Upper lobe of right lung (tissue), 1 donor: ENCODE measurements around the gene FBF1. TPM values are rescaled to one million over a fixed set of nuclear protein-coding genes. Genes with fewer than 3 reads are reported as not detected.

Experiments used
- ATAC-seq: fragments of 200-7000 bp; cut with Tn5 transposase; one replicate; pipeline ENCODE4 v1.9.1; 2020; ENCODE audit warnings: mild to moderate bottlenecking, moderate library complexity
- DNase-seq: peaks from one replicate; pipeline ENCODE4 v3.0.0-alpha.2; 2020
- H3K27ac ChIP-seq: fragments of 200-600 bp; one replicate; pipeline ENCODE4 v1.8.0; 2022
- H3K27me3 ChIP-seq: fragments of 200-600 bp; one replicate; pipeline ENCODE4 v1.8.0; 2022; ENCODE audit warnings: mild to moderate bottlenecking
- H3K36me3 ChIP-seq: fragments of 200-600 bp; one replicate; pipeline ENCODE4 v1.8.0; 2022
- H3K4me1 ChIP-seq: fragments of 200-600 bp; one replicate; pipeline ENCODE4 v1.8.0; 2022
- H3K4me3 ChIP-seq: fragments of 200-600 bp; one replicate; pipeline ENCODE4 v1.8.0; 2022; ENCODE audit warnings: mild to moderate bottlenecking
- H3K9me3 ChIP-seq: fragments of 200-600 bp; one replicate; pipeline ENCODE4 v1.8.0; 2022
- CTCF ChIP-seq: fragments of 200-600 bp; IDR thresholded peaks from one replicate; pipeline ENCODE4 v1.8.0; 2022; ENCODE audit warnings: antibody characterized with exemption
- intact Hi-C: fragments of 100-400 bp; cut with DNase I; formaldehyde crosslinking; loops from one replicate; pipeline ENCODE4 v1.11.0; 2022
- total RNA-seq: library from RNA; stranded (reverse); fragmentation: NEBNext Ultra II Directional; extraction: Animal tissue kit (Norgen Biotek cat#: 25700); gene quantifications from one replicate; pipeline ENCODE4 v1.2.1, GENCODE V29; 2021
- donor health status: DM: no; HTN: yes; CAD: no; lungs with severe emphysema.

FBF1 gene
- total RNA-seq, 1 donor from 2014 or later: 11.3 TPM

DNA sequence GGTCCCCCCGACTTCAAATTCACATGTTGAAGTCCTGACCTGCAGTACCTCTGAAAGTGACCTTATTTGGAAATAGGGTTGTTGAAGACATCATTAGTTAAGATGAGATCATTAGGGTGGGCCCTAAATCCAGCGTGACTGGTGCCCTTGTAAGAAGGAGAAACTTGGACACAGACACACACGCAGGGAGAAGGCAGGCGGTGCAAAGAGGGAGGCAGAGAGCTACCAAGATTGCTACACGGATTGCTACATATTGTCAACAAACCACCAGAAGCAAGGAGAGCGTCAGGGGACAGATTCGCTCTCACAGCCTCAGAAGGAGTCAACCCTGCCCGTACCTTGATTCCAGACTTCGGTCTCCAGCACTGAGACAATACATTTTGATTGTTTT is 78.9 kb downstream of the FBF1 start:
- Histone ChIP-seq H3K9me3 (no peaks in the 10 kb centered on the region), H3K27ac (no peak overlapping the region), H3K27me3 (no peaks in the 10 kb centered on the region), H3K4me1 (peaks cover 18% of the 10 kb centered on the region), H3K36me3 (no peaks in the 10 kb centered on the region), H3K4me3 (no peak overlapping the region)
- TF ChIP-seq CTCF: no peak
- intact Hi-C loops: no loop called here
- no peak for ATAC-seq
- DNase-seq: no peak

Other genes with a start within 250 kb of the FBF1 start
- 82.2 TPM for gene ITGB4, start 219.6 kb downstream of the FBF1 start, total RNA-seq
- 31.6 TPM for gene GALK1, start 175.8 kb downstream of the FBF1 start, total RNA-seq
- 27.1 TPM for gene UNK, start 156.2 kb downstream of the FBF1 start, total RNA-seq
- gene UNC13D, start 96.6 kb downstream of the FBF1 start, total RNA-seq: 145 TPM
- gene WBP2, start 85.7 kb downstream of the FBF1 start, total RNA-seq: 156 TPM
- 31.0 TPM for gene TRIM47, start 62.5 kb downstream of the FBF1 start, total RNA-seq
- 28.7 TPM for gene TRIM65, start 44.1 kb downstream of the FBF1 start, total RNA-seq
- gene MRPL38, start 36.2 kb downstream of the FBF1 start, total RNA-seq: 85.5 TPM
- gene ACOX1, start 38.1 kb upstream of the FBF1 start, total RNA-seq: 75.2 TPM
- gene TEN1, start 38.2 kb upstream of the FBF1 start, total RNA-seq: 10.9 TPM
- gene CDK3, start 59.8 kb upstream of the FBF1 start, total RNA-seq: 9.6 TPM
- 46.8 TPM for gene EVPL, start 86.3 kb upstream of the FBF1 start, total RNA-seq
- gene SRP68, start 131.5 kb upstream of the FBF1 start, total RNA-seq: 74.9 TPM
- not detected for gene GALR2, start 133.7 kb upstream of the FBF1 start, total RNA-seq
- not detected for gene ZACN, start 138.1 kb upstream of the FBF1 start, total RNA-seq
- gene EXOC7, start 162.7 kb upstream of the FBF1 start, total RNA-seq: 121 TPM
- 2.9 TPM for gene FOXJ1, start 200.2 kb upstream of the FBF1 start, total RNA-seq